Natural killer cell (primary cell): Measurements from ENCODE around the gene NUTF2. TPM values are rescaled to one million over a fixed set of nuclear protein-coding genes. Genes with fewer than 3 reads are reported as not detected.

Source experiments
- ATAC-seq, 3 donors: fragments of 150-1000 bp in 2 of 3; fragments of 200-7000 bp in 1 of 3; cut with Tn5 transposase; 1 replicate in 1 of 3; 2 replicates in 2 of 3; pipeline ENCODE4 v1.10.0; 2021; ENCODE audit warnings: mild to moderate bottlenecking in 2 of 3, moderate library complexity in 2 of 3
- DNase-seq, 2 donors: peaks; one replicate each; pipeline versions ENCODE4 v3.0.0 to v3.0.0-alpha.2; 2013 to 2021; ENCODE audit warnings: mixed read lengths in 1 of 2
- H3K27ac ChIP-seq: one replicate; pipeline ENCODE4 v1.5.1; 2013; ENCODE audit warnings: mild to moderate bottlenecking, low read length
- H3K27me3 ChIP-seq: one replicate; pipeline ENCODE4 v1.6.1; 2013; ENCODE audit warnings: low read length; ENCODE audit not compliant: control insufficient read depth, insufficient read depth
- H3K36me3 ChIP-seq: one replicate; pipeline ENCODE4 v1.6.1; 2013; ENCODE audit warnings: low read length; ENCODE audit not compliant: control insufficient read depth, insufficient read depth
- H3K4me1 ChIP-seq: one replicate; pipeline ENCODE4 v1.6.1; 2013; ENCODE audit warnings: low read length; ENCODE audit not compliant: control insufficient read depth, insufficient read depth
- H3K4me3 ChIP-seq: one replicate; pipeline ENCODE4 v1.5.1; 2013; ENCODE audit warnings: low read length
- H3K9me3 ChIP-seq: one replicate; pipeline ENCODE4 v1.6.1; 2013; ENCODE audit warnings: low read length; ENCODE audit not compliant: control insufficient read depth, insufficient read depth
- H3K27ac Mint-ChIP-seq, 2 donors: one replicate each; pipeline ENCODE4 v1.8.0; 2022; ENCODE audit warnings: mild to moderate bottlenecking in 2 of 2, mixed read lengths in 2 of 2, moderate library complexity in 1 of 2
- H3K27me3 Mint-ChIP-seq, 2 donors: one replicate each; pipeline ENCODE4 v1.8.0; 2022; ENCODE audit warnings: low read depth in 2 of 2, mixed read lengths in 2 of 2
- H3K36me3 Mint-ChIP-seq: one replicate; pipeline ENCODE4 v1.8.0; 2022; ENCODE audit warnings: mixed read lengths
- H3K4me1 Mint-ChIP-seq, 2 donors: one replicate each; pipeline ENCODE4 v1.8.0; 2022; ENCODE audit warnings: mixed read lengths in 2 of 2
- H3K4me3 Mint-ChIP-seq: one replicate; pipeline ENCODE4 v1.8.0; 2022; ENCODE audit warnings: mild to moderate bottlenecking, moderate library complexity, mixed read lengths
- H3K9me3 Mint-ChIP-seq, 2 donors: one replicate each; pipeline ENCODE4 v1.8.0; 2022; ENCODE audit warnings: mixed read lengths in 2 of 2
- WGBS: methylation state at CpG from one replicate; pipeline ENCODE4 v1.1.7; 2013; ENCODE audit warnings: missing lambda C conversion rate; ENCODE audit not compliant: insufficient coverage; 5-methylcytosine and 5-hydroxymethylcytosine counted together
- intact Hi-C: fragments of 100-400 bp; cut with micrococcal nuclease; formaldehyde crosslinking; loops from one replicate; pipeline ENCODE4 v1.14.2; 2022
- total RNA-seq, 4 donors: library from RNA; stranded (reverse); fragments of 120-200 nt in 1 of 4; gene quantifications; one replicate each; pipeline versions ENCODE4 v1.2.3 to v1.2.4, GENCODE V29; 2013 to 2022
- TF ChIP-seq, protein P1 (sequence below): fragments of 200-600 bp; IDR thresholded peaks from one replicate; pipeline ENCODE4 v1.8.0; 2022; ENCODE audit warnings: antibody characterized with exemption

NUTF2 gene
- total RNA-seq, 3 donors from 2014 or later (not counting 1 experiment from before 2014, with no cell fraction given), result 43.2 to 47.1 (median 43.3) TPM

DNA sequence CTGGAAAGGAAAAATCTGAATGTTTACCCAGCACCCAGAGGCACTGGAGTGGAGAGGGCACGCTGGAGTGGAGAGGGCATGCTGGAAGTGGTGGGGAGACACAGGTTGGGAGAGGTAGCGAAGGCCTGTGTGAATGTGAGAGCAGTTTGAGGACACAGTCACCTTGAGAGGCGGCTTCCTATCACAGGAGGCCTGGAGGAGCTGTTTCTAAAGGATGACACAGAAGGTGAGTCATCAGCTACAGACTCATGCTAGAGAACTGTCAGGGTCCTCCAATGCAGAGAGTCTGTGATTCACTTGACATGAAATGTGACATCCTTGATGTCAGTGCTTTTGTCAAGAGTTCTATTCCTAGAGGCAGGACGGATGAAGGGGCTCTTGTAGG is 71.1 kb downstream of the NUTF2 start:
- ATAC-seq (peak in 1 of 3 donors; percentile 57), DNase-seq (no peak)
- Mint-ChIP-seq H3K4me3 (no peak overlapping the region), H3K27me3 (no peaks in the 10 kb centered on the region), H3K4me1 (peaks cover 22 to 30% of the 10 kb centered on the region in 2 donors), H3K36me3 (no peaks in the 10 kb centered on the region), H3K9me3 (no peaks in the 10 kb centered on the region), H3K27ac (peak overlapping the region in 1 of 2 donors; percentile 60)
- TF ChIP-seq, protein P1, sequence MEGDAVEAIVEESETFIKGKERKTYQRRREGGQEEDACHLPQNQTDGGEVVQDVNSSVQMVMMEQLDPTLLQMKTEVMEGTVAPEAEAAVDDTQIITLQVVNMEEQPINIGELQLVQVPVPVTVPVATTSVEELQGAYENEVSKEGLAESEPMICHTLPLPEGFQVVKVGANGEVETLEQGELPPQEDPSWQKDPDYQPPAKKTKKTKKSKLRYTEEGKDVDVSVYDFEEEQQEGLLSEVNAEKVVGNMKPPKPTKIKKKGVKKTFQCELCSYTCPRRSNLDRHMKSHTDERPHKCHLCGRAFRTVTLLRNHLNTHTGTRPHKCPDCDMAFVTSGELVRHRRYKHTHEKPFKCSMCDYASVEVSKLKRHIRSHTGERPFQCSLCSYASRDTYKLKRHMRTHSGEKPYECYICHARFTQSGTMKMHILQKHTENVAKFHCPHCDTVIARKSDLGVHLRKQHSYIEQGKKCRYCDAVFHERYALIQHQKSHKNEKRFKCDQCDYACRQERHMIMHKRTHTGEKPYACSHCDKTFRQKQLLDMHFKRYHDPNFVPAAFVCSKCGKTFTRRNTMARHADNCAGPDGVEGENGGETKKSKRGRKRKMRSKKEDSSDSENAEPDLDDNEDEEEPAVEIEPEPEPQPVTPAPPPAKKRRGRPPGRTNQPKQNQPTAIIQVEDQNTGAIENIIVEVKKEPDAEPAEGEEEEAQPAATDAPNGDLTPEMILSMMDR, result no peak
- no peaks in the 10 kb centered on the region for H3K27me3 ChIP-seq
- H3K4me1 ChIP-seq, result no peaks in the 10 kb centered on the region
- H3K27ac ChIP-seq, result no peak overlapping the region
- WGBS, result 93% methylated on average over 4 of the region's 4 CpGs
- H3K9me3 ChIP-seq, result no peaks in the 10 kb centered on the region
- no peak overlapping the region for H3K4me3 ChIP-seq
- intact Hi-C loops, result no loop called here
- peaks cover 14% of the 10 kb centered on the region for H3K36me3 ChIP-seq

DNA sequence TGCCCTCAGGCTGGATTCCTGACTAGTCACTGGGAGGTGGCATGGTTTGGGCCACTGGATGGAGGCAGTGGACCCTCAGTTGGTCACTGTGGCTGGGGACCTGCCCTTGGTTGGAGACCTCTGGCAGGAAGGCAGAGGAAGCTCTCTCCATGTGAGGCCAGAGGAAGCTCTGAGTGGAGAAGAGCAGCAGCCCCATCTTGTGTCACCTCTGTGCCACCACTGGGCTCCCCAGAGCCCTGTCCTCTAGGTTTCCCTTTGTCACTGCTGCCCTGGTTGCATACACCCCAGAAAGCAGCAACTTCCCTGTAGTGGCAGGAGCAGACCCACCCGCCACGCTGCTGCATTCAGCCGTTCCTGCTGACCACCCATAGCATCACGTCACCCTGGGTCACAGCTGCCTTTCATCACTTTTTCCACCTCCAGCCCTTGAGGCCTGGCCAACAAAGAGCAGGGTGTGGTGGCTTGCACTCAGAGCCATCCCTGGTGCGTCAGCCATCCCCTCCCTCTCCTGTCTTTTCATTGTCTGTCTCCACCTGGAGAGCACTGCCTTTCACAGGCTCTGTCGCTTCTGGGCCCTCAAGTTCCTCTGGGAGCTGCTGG is 73.0 kb downstream of the NUTF2 start:
- H3K4me3 ChIP-seq, result no peak overlapping the region
- no peaks in the 10 kb centered on the region for H3K27me3 ChIP-seq
- H3K27ac ChIP-seq, result no peak overlapping the region
- no peaks in the 10 kb centered on the region for H3K27me3 Mint-ChIP-seq
- TF ChIP-seq, protein P1, result no peak
- H3K4me1 Mint-ChIP-seq, result peaks cover 22 to 25% of the 10 kb centered on the region in 2 donors
- H3K9me3 ChIP-seq, result no peaks in the 10 kb centered on the region
- H3K4me3 Mint-ChIP-seq, result no peak overlapping the region
- no peaks in the 10 kb centered on the region for H3K4me1 ChIP-seq
- H3K9me3 Mint-ChIP-seq, result no peaks in the 10 kb centered on the region
- intact Hi-C loops, result no loop called here
- H3K36me3 ChIP-seq, result peaks cover 22% of the 10 kb centered on the region
- 96% methylated on average over 6 of the region's 6 CpGs for WGBS
- peak overlapping the region in 1 of 2 donors; percentile 35 for H3K27ac Mint-ChIP-seq
- H3K36me3 Mint-ChIP-seq, result no peaks in the 10 kb centered on the region
- ATAC-seq (no peak), DNase-seq (no peak)

Other genes with a start within 250 kb of the NUTF2 start
- 10 to 100 TPM; 46.4 to 64.0 (median 61.5) TPM for gene CARMIL2, start 201.8 kb upstream of the NUTF2 start, total RNA-seq
- gene ACD, start 186.7 kb upstream of the NUTF2 start, total RNA-seq, result 10 to 100 TPM; 34.4 to 58.0 (median 43.2) TPM
- gene PARD6A, start 186.0 kb upstream of the NUTF2 start, total RNA-seq, result 1 to 10 TPM; 3.1 to 4.4 (median 3.3) TPM
- 1 to 10 TPM; 3.4 to 4.2 (median 3.7) TPM for gene ENKD1, start 180.2 kb upstream of the NUTF2 start, total RNA-seq
- gene C16orf86, start 180.1 kb upstream of the NUTF2 start, total RNA-seq, result 1 to 10 TPM; 3.5 to 4.4 (median 3.6) TPM
- 10 to 100 TPM in 1 of 3 donors, 1 to 10 TPM in 2; 6.5 to 10.9 (median 8.3) TPM for gene GFOD2, start 127.6 kb upstream of the NUTF2 start, total RNA-seq
- gene RANBP10, start 40.4 kb upstream of the NUTF2 start, total RNA-seq, result 10 to 100 TPM; 20.9 to 25.8 (median 24.5) TPM
- gene TSNAXIP1, start 40.0 kb upstream of the NUTF2 start, total RNA-seq, result under 1 TPM in 2 of 3 donors, not detected in 1; 0.15 to 0.68 TPM
- 10 to 100 TPM; 25.5 to 35.8 (median 30.3) TPM for gene THAP11, start 4.6 kb upstream of the NUTF2 start, total RNA-seq
- 10 to 100 TPM; 68.6 to 81.3 (median 78.9) TPM for gene CENPT, start 760 bp downstream of the NUTF2 start, total RNA-seq
- gene EDC4, start 26.1 kb downstream of the NUTF2 start, total RNA-seq, result 100 to 1,000 TPM in 2 of 3 donors, 10 to 100 TPM in 1; 91.9 to 111 (median 105) TPM
- gene NRN1L, start 38.0 kb downstream of the NUTF2 start, total RNA-seq, result 1 to 10 TPM in 1 of 3 donors, under 1 TPM in 1, not detected in 1; 0.70 to 1.3 TPM
- gene PSKH1, start 46.3 kb downstream of the NUTF2 start, total RNA-seq, result 10 to 100 TPM; 16.8 to 24.7 (median 19.5) TPM
- 10 to 100 TPM; 14.3 to 17.2 (median 15.0) TPM for gene CTRL, start 84.9 kb downstream of the NUTF2 start, total RNA-seq
- gene PSMB10, start 89.9 kb downstream of the NUTF2 start, total RNA-seq, result 100 to 1,000 TPM; 237 to 247 (median 243) TPM
- 10 to 100 TPM in 2 of 3 donors, 1 to 10 TPM in 1; 7.1 to 12.4 (median 11.5) TPM for gene LCAT, start 97.2 kb downstream of the NUTF2 start, total RNA-seq
- gene SLC12A4, start 121.7 kb downstream of the NUTF2 start, total RNA-seq, result 10 to 100 TPM; 30.0 to 47.0 (median 30.5) TPM
- gene DPEP3, start 133.6 kb downstream of the NUTF2 start, total RNA-seq, result under 1 TPM; 0.53 to 1.00 (median 0.96) TPM
- 10 to 100 TPM; 47.2 to 64.1 (median 61.8) TPM for gene DPEP2, start 152.6 kb downstream of the NUTF2 start, total RNA-seq
- not detected for gene DPEP2NB, start 169.0 kb downstream of the NUTF2 start, total RNA-seq
- gene DDX28, start 176.3 kb downstream of the NUTF2 start, total RNA-seq, result 10 to 100 TPM; 17.4 to 19.0 (median 17.9) TPM
- gene DUS2, start 176.4 kb downstream of the NUTF2 start, total RNA-seq, result 10 to 100 TPM; 21.6 to 24.2 (median 22.7) TPM
- 100 to 1,000 TPM; 241 to 282 (median 263) TPM for gene NFATC3, start 238.4 kb downstream of the NUTF2 start, total RNA-seq